Skin of body (tissue), 3 donors: ENCODE data around the gene IQSEC1. TPM values are rescaled to one million over a fixed set of nuclear protein-coding genes. Genes with fewer than 3 reads are reported as not detected.
"Not testable (repeated sequence)": the region's sequence is repeated elsewhere in the genome, so short reads cannot be mapped to it uniquely, and the experiment has no call there.

ENCODE experiments used
- DNase-seq: peaks from one replicate; lab custom pipeline; 2025; lab: John Stamatoyannopoulos, UW
- small RNA-seq: library from RNA; depleted of rRNA; stranded (forward); fragments of <200 nt; gene quantifications from one replicate; pipeline ENCODE3, GENCODE V24; 2014; ENCODE audit warnings: low replicate concordance
- total RNA-seq: library from RNA; depleted of rRNA; stranded (reverse); fragments of >200 nt; gene quantifications from one replicate; pipeline ENCODE4 v1.2.3, GENCODE V29; 2014

IQSEC1 gene
- total RNA-seq, 1 donor from 2014 or later, result 21.5 TPM

GRCh38 chr3:12878141-12878574 is 195.1 kb downstream of the IQSEC1 start:
- DNase-seq, result no peak

GRCh38 chr3:12877040-12877439 is 196.2 kb downstream of the IQSEC1 start:
- DNase-seq, result no peak

- no peak for DNase-seq
These were observed 197.1 kb downstream of the IQSEC1 start for GRCh38 chr3:12875857-12876836.

GRCh38 chr3:12871404-12871983 is 201.7 kb downstream of the IQSEC1 start:
- no peak for DNase-seq

- DNase-seq, result no peak
These were observed 202.3 kb downstream of the IQSEC1 start for GRCh38 chr3:12870942-12871341.

GRCh38 chr3:12869035-12869621 is 204.1 kb downstream of the IQSEC1 start:
- no peak for DNase-seq

- DNase-seq, result peak; percentile 56
These were observed 204.9 kb downstream of the IQSEC1 start for GRCh38 chr3:12868039-12869034.

- DNase-seq, result no peak
These were observed 206.4 kb downstream of the IQSEC1 start for GRCh38 chr3:12866836-12867235.

GRCh38 chr3:12865271-12865670 is 208.0 kb downstream of the IQSEC1 start:
- no peak for DNase-seq

GRCh38 chr3:12862387-12862786 is 210.8 kb downstream of the IQSEC1 start:
- DNase-seq, result no peak

GRCh38 chr3:12861611-12862010 is 211.6 kb downstream of the IQSEC1 start:
- DNase-seq, result no peak

- DNase-seq, result no peak
These were observed 213.4 kb downstream of the IQSEC1 start for GRCh38 chr3:12859840-12860239.

GRCh38 chr3:12856626-12857025 is 216.6 kb downstream of the IQSEC1 start:
- DNase-seq, result no peak

- DNase-seq, result no peak
These were observed 218.7 kb downstream of the IQSEC1 start for GRCh38 chr3:12854565-12854964.

GRCh38 chr3:12853847-12854246 is 219.4 kb downstream of the IQSEC1 start:
- not testable (repeated sequence) for DNase-seq

GRCh38 chr3:12852201-12852600 is 221.0 kb downstream of the IQSEC1 start:
- no peak for DNase-seq

Small RNAs within 50 kb of the gene (small RNA-seq; reads per million reads assigned to genes)
- gene AC034198.1 (not detected), gene AC069271.1 (not detected)

Other genes starting within 250 kb of the IQSEC1 start
- 1,974 TPM for gene RPL32, start 231.9 kb downstream of the IQSEC1 start, total RNA-seq